Stimulated activated naive CD8-positive, alpha-beta T cell treated with anti-CD3 and anti-CD28 coated beads, Interleukin-15, Interleukin-2, amounts not matched to agents 100 ng/mL and 50 ng/mL, for 24 hours (primary cell): Measurements from ENCODE around the gene CCDC34.
"Not testable (repeated sequence)": the region's sequence is repeated elsewhere in the genome, so short reads cannot be mapped to it uniquely, and the experiment has no call there.

Experiments
- H3K27ac Mint-ChIP-seq: one replicate; pipeline ENCODE4 v1.8.0; 2021; ENCODE audit warnings: mild to moderate bottlenecking, mixed read lengths
- H3K27me3 Mint-ChIP-seq: one replicate; pipeline ENCODE4 v1.8.0; 2021; ENCODE audit warnings: mixed read lengths
- H3K36me3 Mint-ChIP-seq: one replicate; pipeline ENCODE4 v1.8.0; 2021; ENCODE audit warnings: low read depth, mixed read lengths
- H3K4me1 Mint-ChIP-seq: one replicate; pipeline ENCODE4 v1.8.0; 2021; ENCODE audit warnings: low read depth, mixed read lengths
- H3K4me3 Mint-ChIP-seq: one replicate; pipeline ENCODE4 v1.8.0; 2021; ENCODE audit warnings: mild to moderate bottlenecking, mixed read lengths
- H3K9me3 Mint-ChIP-seq: one replicate; pipeline ENCODE4 v1.8.0; 2021; ENCODE audit warnings: mixed read lengths

Gene CCDC34

GRCh38 chr11:27329867-27330632 lies 33.0 kb downstream of the CCDC34 start:
- Mint-ChIP-seq H3K4me1 (no peaks in the 10 kb centered on the region), H3K9me3 (no peaks in the 10 kb centered on the region), H3K36me3 (peaks cover 4% of the 10 kb centered on the region), H3K27me3 (no peaks in the 10 kb centered on the region), H3K27ac (no peak overlapping the region), H3K4me3 (no peak overlapping the region)

- H3K36me3 Mint-ChIP-seq: peaks cover 4% of the 10 kb centered on the region
- H3K27me3 Mint-ChIP-seq: no peaks in the 10 kb centered on the region
- no peak overlapping the region for H3K27ac Mint-ChIP-seq
- H3K4me1 Mint-ChIP-seq: no peaks in the 10 kb centered on the region
- H3K4me3 Mint-ChIP-seq: no peak overlapping the region
- no peaks in the 10 kb centered on the region for H3K9me3 Mint-ChIP-seq
Observed at GRCh38 chr11:27328614-27329013, 34.4 kb downstream of the CCDC34 start.

- H3K4me3 Mint-ChIP-seq, H3K9me3 Mint-ChIP-seq, H3K36me3 Mint-ChIP-seq, H3K4me1 Mint-ChIP-seq, H3K27ac Mint-ChIP-seq, H3K27me3 Mint-ChIP-seq: not testable (repeated sequence)
Observed at GRCh38 chr11:27327064-27327463, 36.0 kb downstream of the CCDC34 start.

- not testable (repeated sequence) for H3K4me3 Mint-ChIP-seq, H3K27me3 Mint-ChIP-seq, H3K27ac Mint-ChIP-seq, H3K9me3 Mint-ChIP-seq, H3K36me3 Mint-ChIP-seq
- H3K4me1 Mint-ChIP-seq: peaks cover 14% of the 10 kb centered on the region
Observed at GRCh38 chr11:27322196-27322595, 40.8 kb downstream of the CCDC34 start.

GRCh38 chr11:27321340-27321739 lies 41.7 kb downstream of the CCDC34 start:
- H3K36me3 Mint-ChIP-seq, H3K27ac Mint-ChIP-seq, H3K9me3 Mint-ChIP-seq, H3K27me3 Mint-ChIP-seq, H3K4me3 Mint-ChIP-seq: not testable (repeated sequence)
- peaks cover 14% of the 10 kb centered on the region for H3K4me1 Mint-ChIP-seq

GRCh38 chr11:27319072-27319471 lies 43.9 kb downstream of the CCDC34 start:
- H3K4me1 Mint-ChIP-seq: peaks cover 14% of the 10 kb centered on the region
- H3K4me3 Mint-ChIP-seq: no peak overlapping the region
- no peaks in the 10 kb centered on the region for H3K36me3 Mint-ChIP-seq
- H3K9me3 Mint-ChIP-seq: no peaks in the 10 kb centered on the region
- no peak overlapping the region for H3K27ac Mint-ChIP-seq
- H3K27me3 Mint-ChIP-seq: peaks cover 5% of the 10 kb centered on the region

GRCh38 chr11:27317751-27318150 lies 45.3 kb downstream of the CCDC34 start:
- H3K4me3 Mint-ChIP-seq: no peak overlapping the region
- H3K36me3 Mint-ChIP-seq: no peaks in the 10 kb centered on the region
- H3K9me3 Mint-ChIP-seq: no peaks in the 10 kb centered on the region

GRCh38 chr11:27315836-27316235 lies 47.2 kb downstream of the CCDC34 start:
- H3K4me1 Mint-ChIP-seq: peaks cover 14% of the 10 kb centered on the region
- H3K9me3 Mint-ChIP-seq: no peaks in the 10 kb centered on the region
- peaks cover 9% of the 10 kb centered on the region for H3K27me3 Mint-ChIP-seq
- no peaks in the 10 kb centered on the region for H3K36me3 Mint-ChIP-seq
- no peak overlapping the region for H3K27ac Mint-ChIP-seq
- no peak overlapping the region for H3K4me3 Mint-ChIP-seq

More at GRCh38 chr11:27317751-27318150, 45.3 kb downstream of the CCDC34 start:
- Mint-ChIP-seq H3K27me3 (peaks cover 9% of the 10 kb centered on the region), H3K27ac (no peak overlapping the region), H3K4me1 (peaks cover 14% of the 10 kb centered on the region)

- H3K27ac Mint-ChIP-seq: no peak overlapping the region
- H3K9me3 Mint-ChIP-seq: no peaks in the 10 kb centered on the region
- H3K4me1 Mint-ChIP-seq: no peaks in the 10 kb centered on the region
- no peaks in the 10 kb centered on the region for H3K36me3 Mint-ChIP-seq
- no peak overlapping the region for H3K4me3 Mint-ChIP-seq
- peaks cover 9% of the 10 kb centered on the region for H3K27me3 Mint-ChIP-seq
Observed at GRCh38 chr11:27313157-27313821, 49.7 kb downstream of the CCDC34 start.

- H3K4me1 Mint-ChIP-seq: no peaks in the 10 kb centered on the region
- no peak overlapping the region for H3K4me3 Mint-ChIP-seq
- no peaks in the 10 kb centered on the region for H3K36me3 Mint-ChIP-seq
- H3K27me3 Mint-ChIP-seq: peaks cover 9% of the 10 kb centered on the region
- no peaks in the 10 kb centered on the region for H3K9me3 Mint-ChIP-seq
- H3K27ac Mint-ChIP-seq: no peak overlapping the region
Observed at GRCh38 chr11:27312110-27312509, 50.9 kb downstream of the CCDC34 start.

- Mint-ChIP-seq H3K4me1 (no peaks in the 10 kb centered on the region), H3K4me3 (no peak overlapping the region), H3K9me3 (no peaks in the 10 kb centered on the region)
Observed at GRCh38 chr11:27310707-27311106, 52.3 kb downstream of the CCDC34 start.

GRCh38 chr11:27310182-27310581 lies 52.8 kb downstream of the CCDC34 start:
- Mint-ChIP-seq H3K36me3 (no peaks in the 10 kb centered on the region), H3K27ac (no peak overlapping the region)

More at GRCh38 chr11:27310707-27311106, 52.3 kb downstream of the CCDC34 start:
- Mint-ChIP-seq H3K27me3 (peaks cover 9% of the 10 kb centered on the region), H3K36me3 (no peaks in the 10 kb centered on the region), H3K27ac (no peak overlapping the region)

GRCh38 chr11:27309046-27309445 lies 54.0 kb downstream of the CCDC34 start:
- H3K9me3 Mint-ChIP-seq: no peaks in the 10 kb centered on the region
- H3K27ac Mint-ChIP-seq: no peak overlapping the region
- no peaks in the 10 kb centered on the region for H3K36me3 Mint-ChIP-seq
- H3K4me3 Mint-ChIP-seq: no peak overlapping the region
- H3K27me3 Mint-ChIP-seq: peaks cover 4% of the 10 kb centered on the region
- H3K4me1 Mint-ChIP-seq: no peaks in the 10 kb centered on the region

More at GRCh38 chr11:27310182-27310581, 52.8 kb downstream of the CCDC34 start:
- H3K4me1 Mint-ChIP-seq: no peaks in the 10 kb centered on the region
- H3K27me3 Mint-ChIP-seq: peaks cover 9% of the 10 kb centered on the region
- no peak overlapping the region for H3K4me3 Mint-ChIP-seq
- no peaks in the 10 kb centered on the region for H3K9me3 Mint-ChIP-seq

GRCh38 chr11:27307232-27307631 lies 55.8 kb downstream of the CCDC34 start:
- H3K4me1 Mint-ChIP-seq: no peaks in the 10 kb centered on the region
- no peaks in the 10 kb centered on the region for H3K36me3 Mint-ChIP-seq
- no peak overlapping the region for H3K27ac Mint-ChIP-seq
- no peak overlapping the region for H3K4me3 Mint-ChIP-seq
- H3K9me3 Mint-ChIP-seq: no peaks in the 10 kb centered on the region
- H3K27me3 Mint-ChIP-seq: no peaks in the 10 kb centered on the region

- Mint-ChIP-seq H3K27ac (no peak overlapping the region), H3K9me3 (no peaks in the 10 kb centered on the region), H3K36me3 (no peaks in the 10 kb centered on the region), H3K27me3 (no peaks in the 10 kb centered on the region), H3K4me3 (no peak overlapping the region), H3K4me1 (peaks cover 7% of the 10 kb centered on the region)
Observed at GRCh38 chr11:27305751-27306150, 57.3 kb downstream of the CCDC34 start.
